HG03457 (cell line): Measurements from ENCODE around the gene PTPRK.

Source experiments
- ATAC-seq: cut with Tn5 transposase; IDR thresholded peaks from one replicate; pipeline ENCODE4 v1.9.1; 2021; ENCODE audit warnings: moderate number of reproducible peaks; ENCODE audit not compliant: unreplicated experiment

The PTPRK gene

DNA sequence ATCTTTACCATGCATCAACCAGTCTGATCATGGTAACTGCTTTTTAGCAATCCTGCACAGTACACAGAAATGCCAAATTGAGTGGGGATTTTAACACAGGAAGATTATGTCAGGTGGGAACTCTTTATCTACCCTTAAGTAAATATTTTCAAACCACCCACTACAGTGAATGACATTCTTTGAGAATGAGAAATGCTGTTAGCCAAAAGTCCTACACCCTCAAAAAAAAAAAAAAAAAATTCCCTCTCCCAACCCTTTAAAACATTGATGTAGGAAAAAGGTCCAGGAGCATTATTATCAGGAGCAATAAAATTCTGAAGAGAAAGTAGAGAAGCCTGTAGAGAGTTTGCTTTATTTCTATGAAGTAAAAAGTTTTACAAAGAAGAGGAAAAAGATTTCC, 312.3 kb downstream of the PTPRK start:
- no peak for ATAC-seq

DNA sequence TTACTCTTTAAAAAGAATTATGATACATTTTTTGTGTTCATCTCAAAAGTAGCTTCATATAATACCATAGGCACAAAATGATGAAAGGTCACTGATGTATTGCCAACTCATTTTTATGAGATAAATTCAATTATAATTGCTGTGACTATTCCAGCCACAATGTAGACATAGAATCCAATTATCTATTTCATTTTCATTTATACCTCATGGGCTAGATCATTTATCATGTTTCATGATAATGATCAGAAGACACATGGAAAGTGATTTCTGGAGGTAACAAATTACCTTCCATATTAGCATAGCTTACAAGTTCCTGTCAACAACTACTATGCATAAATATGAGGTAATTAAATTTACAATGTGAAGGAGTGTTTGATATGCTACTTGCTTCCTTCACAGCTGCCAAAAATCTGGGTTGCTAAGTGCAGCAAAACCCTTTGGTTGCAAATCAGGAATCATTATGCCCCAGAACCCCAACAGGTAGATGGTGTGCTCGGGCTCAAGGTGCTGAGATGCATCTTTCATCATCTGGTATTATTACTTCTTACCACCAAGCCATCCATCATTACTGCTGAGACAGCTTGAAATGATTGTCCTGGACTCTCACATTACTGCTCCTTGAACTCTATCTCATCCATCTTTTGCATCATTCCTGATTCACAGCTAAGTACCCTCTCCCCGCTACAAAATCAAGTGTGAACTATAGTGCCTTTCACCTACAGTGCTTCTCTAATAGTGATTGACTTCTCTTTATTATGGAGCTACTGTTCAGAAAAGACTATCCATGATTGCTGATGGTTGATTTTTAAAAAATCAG, 313.6 kb downstream of the PTPRK start:
- ATAC-seq: no peak

DNA sequence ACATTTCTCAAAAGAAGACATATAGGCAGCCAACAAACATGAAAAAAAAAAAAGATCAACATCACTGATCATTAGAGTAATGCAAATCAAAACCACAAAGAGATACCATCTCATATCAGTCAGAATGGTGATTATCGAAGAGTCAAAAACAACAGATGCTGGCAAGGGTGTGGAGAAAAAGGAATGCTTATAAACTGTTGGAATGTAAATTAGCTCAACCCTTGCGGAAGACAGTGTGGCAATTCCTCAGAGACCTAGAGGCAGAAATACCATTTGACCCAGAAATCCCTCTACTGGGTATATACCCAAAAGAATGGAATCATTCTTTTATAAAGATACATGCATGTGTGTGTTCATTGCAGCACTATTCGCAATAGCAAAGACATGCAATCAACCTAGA, 315.8 kb downstream of the PTPRK start:
- no peak for ATAC-seq

DNA sequence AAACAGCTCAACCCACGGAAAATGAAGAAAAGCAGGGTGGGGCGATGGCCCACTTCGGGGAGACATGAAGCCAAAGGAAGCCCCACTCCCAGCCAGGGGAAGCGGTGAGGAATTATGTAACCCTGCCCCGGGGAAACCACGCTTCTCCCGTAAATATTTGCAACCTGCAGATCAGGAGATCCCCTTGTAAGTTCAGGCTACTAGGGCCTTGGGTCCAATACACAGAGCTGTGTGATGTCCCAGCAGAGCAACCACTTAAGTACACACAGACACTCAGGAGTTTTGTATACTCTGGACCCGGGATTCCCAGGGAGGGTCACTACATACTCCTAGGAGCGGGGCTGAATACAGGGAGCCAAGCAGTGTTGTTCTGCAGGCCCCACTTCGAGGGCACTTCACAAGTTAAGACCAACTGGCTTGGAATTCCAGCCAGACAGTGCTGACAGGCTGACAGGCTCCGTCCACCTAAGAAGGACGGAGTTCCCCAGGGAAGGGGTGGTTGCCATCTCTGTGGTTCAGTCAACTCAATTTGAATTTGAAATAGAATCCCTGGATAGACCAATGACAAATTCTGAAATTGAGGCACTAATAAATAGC, 318.1 kb downstream of the PTPRK start:
- ATAC-seq: no peak

DNA sequence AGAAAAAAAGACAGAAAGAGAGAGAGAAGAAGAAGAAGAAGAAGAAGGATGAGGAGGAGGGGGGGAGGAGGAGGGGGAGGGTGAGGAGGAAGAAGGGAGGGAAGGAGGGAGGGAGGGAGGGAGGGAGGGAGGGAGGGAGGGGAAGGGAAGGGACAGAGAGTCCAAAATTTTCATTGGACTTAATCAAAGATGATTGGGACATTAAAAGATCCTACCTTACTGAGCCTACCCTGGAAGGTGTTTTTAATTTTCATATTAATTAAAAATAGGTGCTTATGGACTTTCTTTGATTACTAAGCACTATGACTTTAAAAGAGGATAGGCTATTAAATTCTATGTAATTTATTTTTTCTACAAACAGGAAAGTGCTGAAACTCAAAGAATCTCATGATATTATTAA, 319.6 kb downstream of the PTPRK start:
- no peak for ATAC-seq

DNA sequence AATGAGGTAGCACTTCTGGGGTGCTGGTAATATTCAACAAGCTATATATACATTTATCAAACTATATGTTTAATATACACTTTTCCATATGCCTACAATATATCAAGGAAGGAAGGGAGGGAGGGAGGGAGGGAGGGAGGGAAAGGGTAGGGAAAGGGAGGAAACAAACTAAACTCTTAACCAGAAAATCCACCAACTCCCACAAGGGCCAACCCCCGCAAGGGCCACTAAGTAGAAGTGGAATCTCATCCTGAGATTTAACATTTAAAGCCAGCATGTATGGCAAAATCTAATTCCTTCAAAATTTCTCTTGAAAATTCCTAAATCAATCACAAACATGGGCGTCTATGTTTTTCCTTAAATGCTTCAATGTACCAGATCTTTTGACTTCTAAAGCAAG, 320.9 kb downstream of the PTPRK start:
- no peak for ATAC-seq

DNA sequence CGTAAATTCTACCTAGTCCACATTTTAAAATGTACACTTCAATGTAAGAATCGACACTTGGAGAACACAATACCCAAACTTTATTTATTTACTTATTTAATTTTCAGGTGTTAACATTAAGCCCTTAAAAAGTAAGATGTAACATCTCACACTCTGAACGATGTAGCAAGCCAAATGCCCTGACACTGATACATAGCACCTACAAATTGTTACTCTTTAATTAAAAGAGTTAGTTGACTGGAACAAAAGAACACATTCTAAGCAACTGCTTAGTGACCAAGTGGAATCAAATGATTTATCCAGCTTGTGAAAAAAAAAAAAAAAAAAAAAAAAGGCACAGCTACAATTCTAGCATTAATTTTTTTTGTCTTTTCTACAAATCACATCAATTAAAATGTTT, 327.4 kb downstream of the PTPRK start:
- ATAC-seq: no peak

DNA sequence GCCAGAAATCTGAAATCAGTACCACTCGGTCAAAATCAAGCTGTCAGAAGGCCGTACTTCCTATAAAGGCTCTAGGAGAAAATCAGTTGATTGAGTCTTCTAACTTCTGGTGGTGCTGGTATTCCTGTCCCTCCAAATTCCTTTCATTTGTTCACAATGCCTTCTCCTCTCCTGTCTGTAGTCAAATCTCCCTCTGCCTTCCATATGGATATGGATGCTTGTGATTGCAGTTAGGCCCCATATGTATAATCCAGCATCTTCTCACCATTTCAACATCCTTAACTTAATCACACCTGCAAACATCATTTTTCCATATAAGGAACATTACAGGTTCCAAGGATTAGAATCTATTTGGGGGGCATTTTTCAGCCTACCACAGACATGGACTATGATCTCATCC, 331.7 kb downstream of the PTPRK start:
- ATAC-seq: no peak

DNA sequence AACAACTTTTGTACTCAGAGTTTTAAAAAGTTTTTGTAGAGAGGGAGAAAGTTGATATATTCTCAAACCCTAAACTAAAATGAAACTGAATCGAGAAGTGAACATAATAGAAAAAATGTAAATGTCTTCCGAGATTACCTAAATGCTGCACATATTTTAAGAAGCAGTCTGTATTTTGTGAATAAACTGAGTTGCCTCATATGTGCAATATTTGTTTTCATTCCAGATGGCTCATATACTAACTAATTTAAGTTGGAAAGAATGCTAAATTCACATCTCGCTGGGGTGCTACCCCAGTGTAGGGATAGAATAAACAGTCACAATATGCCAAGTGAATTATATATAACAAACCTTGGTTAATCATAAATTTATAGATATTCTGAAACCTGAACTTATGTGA, 333.7 kb downstream of the PTPRK start:
- ATAC-seq: no peak

DNA sequence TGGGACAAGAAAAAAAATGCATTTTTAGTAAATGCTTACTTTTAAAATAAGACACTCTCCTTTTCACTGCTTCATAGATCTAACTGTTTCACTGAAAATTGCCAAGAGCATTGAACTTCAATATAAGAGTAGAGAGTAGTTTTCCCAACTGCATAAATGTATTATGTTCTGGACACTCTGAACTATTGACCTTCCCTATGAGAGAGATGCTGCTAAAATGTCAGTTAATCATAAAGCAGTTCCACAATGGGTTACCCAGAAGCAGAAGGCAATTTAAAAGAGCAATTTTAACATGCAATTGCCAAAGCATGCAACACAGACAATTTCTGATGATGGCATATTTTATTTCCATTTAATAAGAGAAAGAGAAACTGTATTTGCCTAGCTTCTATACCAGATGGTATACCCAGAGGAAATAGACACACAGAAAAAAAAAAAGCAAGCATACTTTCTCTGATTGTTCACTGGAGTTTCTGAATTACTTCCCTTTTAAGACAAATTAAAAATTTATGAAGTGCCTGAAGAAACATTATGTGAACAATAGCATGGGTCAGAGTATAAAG, 340.4 kb downstream of the PTPRK start:
- no peak for ATAC-seq

DNA sequence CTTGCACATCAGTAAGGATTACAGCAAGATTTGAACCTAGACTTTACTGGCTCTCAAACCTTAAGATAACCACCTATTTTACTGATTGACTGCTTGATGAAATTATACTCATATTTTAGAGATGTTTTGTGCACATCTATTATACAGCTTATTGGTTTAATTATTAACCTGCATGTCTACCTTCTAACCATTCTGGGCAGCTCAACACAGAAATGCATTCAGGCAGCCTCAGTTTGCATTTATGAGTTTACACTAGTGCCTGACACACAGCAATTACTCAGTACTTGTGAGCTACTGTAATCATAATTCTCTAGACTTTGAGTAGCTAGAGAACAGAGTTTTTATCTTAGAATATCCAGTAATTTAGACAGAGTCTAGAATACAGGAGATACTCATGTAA, 345.7 kb downstream of the PTPRK start:
- no peak for ATAC-seq

DNA sequence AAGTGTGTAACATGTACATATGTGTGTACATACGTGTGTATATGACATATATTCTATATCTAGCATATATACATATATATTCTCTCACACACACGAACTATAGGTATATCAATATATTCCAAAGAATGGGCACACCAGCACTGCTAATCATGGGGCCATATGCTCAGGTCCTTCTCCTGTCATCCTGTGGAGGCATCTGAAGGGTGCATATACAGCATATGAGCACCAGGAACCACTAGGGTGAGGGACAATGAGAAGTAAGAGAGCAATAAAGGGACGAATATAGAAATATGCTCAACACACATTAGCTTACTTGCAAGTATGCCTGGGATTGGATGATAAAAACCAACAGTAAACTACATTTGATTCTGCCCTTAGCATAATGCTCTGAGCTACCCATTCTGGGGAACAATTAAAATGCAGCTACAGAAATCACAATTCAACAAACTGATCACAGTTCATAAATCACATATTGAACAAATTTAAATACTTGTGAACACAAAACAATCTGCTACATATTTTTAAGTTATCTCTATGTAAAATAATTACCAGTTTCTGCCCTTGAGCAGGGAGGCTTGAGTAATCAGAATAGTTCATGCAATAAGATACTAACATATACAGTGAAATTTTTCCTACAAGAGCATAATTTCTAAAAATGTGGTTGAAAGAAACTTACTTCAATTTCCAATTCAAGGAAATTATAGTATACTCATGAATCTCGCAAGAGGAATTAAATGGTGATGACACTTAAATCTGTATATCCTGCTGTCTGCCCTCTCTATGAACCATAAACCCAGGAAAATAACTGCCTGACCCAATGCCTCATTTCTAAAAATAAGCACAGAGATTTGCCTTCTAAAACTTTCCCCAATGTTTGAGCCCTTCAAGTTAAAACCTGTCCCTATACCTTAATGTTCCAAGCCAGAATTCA, 347.4 kb downstream of the PTPRK start:
- ATAC-seq: no peak

DNA sequence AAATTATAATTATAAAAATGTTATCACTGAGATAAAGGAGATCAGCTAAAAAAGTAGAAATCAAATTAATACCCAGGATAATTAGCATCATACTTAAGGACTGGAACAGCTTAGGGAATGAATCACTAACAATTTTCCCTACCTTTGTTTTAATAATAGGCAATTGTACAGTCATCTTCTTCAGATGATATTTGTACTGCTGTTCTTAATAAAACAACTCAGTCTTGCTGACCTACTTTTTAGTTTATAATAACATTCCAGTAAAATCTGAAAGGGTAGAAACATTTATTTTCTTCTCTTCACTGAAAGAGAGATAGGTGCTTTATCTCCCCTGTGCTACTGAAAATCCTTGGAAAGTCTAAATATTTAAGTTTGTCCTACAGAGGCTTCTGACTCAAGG, 348.3 kb downstream of the PTPRK start:
- no peak for ATAC-seq

DNA sequence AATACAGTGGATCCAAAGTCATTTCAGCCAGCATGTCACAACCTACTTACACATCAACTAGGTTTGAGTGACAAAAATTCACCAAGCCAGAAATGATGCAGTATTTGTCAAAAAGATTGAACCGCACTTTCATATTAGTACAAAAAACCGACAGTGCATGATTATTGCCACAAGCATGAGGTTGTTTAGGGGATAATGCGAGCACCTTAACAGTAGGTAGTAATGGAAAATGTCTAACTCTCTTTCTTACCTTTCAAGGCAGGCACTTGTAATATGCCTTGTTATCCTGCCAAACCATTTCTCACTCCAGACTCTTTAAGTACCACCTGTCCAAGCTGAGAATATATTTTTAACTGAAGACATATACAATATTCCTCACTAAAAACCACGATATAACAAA, 349.2 kb downstream of the PTPRK start:
- ATAC-seq: no peak

DNA sequence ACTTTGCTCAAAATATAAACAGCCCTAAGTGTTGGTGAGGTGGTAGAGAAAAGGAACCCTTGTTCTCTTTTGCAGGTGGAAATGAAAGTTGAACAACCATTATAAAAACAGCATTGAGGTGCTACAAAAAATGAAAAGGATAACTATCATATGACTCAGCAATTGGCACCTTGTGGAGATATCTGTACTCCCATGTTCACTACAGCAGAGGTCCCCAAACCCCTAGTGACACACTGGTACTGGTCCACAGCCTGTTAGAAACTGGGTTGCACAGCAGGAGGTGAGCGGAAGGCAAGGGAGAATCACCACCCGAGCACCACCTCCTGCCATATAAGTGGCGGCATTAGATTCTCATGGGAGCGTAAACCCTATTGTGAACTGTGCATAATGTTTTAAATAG, 352.2 kb downstream of the PTPRK start:
- ATAC-seq: no peak

DNA sequence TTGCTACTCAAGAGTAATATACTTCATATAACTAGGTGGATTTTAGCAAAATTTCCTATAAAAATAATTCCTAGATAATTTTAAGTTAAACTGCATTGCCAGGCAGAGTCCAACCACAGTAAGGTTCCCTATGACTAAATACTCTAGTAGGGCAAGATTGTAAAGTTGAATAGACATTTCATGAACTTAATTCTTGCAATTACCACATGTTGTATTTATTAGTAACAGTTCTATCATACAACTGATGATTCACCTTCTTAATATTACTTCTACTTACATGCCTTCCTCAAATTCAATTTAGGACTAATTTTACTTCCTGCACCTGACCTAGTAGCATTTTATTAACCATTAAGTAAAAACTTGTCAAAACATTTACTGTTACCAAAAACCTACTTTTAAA, 352.8 kb downstream of the PTPRK start:
- ATAC-seq: no peak

DNA sequence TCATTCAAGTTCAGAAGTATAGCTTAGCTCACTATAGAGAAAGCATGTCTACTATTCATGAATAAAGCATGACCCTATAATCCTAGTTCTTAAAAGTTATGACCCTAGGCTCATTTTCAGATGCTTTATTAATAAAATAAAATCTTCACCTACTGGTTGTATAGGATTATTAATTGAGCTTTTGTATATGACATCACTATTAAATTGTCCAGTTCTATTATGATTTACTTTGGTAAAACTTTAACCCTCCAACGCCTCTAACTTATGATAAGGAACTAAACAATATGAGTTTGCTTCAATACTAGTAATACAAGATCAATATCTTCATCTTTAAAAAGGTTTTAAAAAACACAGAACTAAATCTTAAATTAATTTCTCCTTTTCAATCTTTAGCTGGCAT, 356.1 kb downstream of the PTPRK start:
- no peak for ATAC-seq

DNA sequence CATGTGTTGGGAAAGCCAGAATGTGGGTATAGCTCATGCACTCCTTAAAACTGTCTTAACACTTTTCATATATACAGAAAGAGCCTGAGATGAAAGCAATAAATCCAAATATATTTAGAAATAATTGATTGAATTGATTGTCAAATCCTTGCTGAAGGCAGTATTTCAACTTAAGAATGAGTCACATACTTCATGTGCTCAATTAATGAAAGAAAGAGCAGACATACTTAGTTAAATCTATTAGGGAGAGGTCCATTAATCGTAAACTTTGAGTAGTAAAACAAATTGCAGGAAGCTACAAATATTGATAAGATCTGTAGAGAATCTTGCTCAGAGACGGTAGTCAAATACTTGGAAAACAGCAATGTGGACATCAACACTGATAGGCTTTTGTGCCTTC, 358.0 kb downstream of the PTPRK start:
- no peak for ATAC-seq

DNA sequence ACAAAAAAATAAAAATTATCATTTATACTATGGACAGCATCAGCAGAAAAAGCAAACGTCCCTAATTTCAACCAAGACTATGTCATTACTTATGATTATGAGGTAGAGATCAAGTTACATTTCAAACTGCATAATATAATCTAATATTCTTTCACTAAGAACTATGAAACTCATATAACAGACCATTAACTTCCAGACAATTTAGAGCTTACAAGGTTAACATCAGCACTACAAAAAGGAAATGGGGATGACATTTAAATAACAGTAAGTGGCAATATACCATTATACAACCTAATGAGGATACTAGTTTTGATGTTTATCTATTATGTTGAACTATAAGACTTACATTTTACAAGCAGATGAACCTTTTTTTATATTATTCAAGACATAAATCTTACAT, 358.6 kb downstream of the PTPRK start:
- ATAC-seq: no peak

DNA sequence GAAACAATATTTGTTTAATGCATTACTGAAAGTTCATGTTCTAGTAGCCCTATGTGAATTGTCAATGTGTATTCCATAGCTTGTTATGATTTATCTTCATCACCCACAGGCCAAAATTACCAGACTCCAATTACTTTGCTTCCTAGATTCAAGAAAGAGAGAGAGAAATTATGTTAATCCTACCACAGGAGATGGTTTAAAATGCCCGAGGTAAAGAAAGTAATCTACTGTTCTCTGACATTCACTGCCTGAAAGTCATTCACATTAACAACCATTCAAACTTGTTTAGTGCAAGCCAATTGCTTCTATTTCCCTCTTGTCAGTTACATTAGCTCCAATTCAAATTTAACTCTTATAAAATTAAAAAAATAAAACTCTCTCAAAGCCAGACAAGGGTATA, 359.1 kb downstream of the PTPRK start:
- no peak for ATAC-seq

DNA sequence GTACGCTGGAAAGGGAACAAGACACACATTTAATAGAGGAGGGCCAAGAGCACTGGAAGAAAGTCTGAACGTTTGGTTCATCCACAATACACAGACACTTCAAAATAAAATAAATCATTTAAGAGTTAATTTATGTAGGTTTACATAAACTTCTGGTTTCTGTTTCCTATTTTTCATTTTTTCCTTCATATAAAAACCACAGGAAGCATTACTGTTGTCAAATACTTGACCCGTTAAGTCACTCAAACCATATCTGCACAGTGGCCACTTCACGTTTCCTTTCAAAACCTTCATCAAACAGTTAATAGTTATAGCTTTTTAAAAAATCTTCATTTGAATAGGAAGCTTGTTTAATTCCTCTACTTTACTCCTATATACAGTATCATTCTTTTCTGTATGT, 361.9 kb downstream of the PTPRK start:
- ATAC-seq: no peak
